Subcutaneous adipose tissue (tissue), 4 donors: ENCODE data around the gene WIZ. TPM values are rescaled to one million over a fixed set of nuclear protein-coding genes. Genes with fewer than 3 reads are reported as not detected.

Experiments
- total RNA-seq, 4 donors: library from RNA; depleted of rRNA; stranded (reverse); fragments of >200 nt; gene quantifications; one replicate each; pipeline ENCODE4 v1.1.0, GENCODE V29; 2016
- TF ChIP-seq, protein P1 (sequence below): fragments of 450-650 bp; IDR thresholded peaks from one replicate; pipeline ENCODE4 v1.5.1; 2016; ENCODE audit warnings: low read depth, mild to moderate bottlenecking, control low read depth, antibody characterized with exemption, moderate library complexity

Gene WIZ
- total RNA-seq, 4 donors from 2014 or later, result 14.8 to 48.2 (median 20.0) TPM

DNA sequence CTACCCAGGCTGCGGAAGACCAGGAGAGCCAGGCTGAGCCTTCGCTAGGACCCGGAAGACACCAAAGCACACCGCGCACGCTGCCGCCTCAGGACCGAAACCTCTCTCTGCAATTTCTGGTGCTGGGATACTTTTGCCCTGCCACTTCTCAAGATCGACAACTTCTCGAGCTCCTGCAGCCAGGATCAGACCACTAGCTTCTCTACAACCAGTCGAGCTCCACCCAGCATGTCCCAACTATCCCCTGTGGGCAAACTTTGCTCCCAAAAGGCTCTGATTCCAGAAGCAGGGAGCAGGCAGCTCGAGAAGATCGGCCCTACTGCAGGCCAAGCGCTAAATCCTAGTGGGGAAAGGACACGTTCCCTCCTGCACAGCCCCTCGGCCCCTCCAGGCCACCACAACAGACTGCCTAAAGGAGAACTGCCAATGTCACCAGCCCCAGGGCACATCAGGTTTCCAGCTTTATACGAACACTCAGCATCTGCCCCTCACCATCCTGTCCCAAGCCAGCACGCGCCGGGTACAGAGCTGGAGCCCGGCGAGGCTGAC is 71.1 kb downstream of the WIZ start:
- TF ChIP-seq, protein P1, sequence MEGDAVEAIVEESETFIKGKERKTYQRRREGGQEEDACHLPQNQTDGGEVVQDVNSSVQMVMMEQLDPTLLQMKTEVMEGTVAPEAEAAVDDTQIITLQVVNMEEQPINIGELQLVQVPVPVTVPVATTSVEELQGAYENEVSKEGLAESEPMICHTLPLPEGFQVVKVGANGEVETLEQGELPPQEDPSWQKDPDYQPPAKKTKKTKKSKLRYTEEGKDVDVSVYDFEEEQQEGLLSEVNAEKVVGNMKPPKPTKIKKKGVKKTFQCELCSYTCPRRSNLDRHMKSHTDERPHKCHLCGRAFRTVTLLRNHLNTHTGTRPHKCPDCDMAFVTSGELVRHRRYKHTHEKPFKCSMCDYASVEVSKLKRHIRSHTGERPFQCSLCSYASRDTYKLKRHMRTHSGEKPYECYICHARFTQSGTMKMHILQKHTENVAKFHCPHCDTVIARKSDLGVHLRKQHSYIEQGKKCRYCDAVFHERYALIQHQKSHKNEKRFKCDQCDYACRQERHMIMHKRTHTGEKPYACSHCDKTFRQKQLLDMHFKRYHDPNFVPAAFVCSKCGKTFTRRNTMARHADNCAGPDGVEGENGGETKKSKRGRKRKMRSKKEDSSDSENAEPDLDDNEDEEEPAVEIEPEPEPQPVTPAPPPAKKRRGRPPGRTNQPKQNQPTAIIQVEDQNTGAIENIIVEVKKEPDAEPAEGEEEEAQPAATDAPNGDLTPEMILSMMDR, result no peak

DNA sequence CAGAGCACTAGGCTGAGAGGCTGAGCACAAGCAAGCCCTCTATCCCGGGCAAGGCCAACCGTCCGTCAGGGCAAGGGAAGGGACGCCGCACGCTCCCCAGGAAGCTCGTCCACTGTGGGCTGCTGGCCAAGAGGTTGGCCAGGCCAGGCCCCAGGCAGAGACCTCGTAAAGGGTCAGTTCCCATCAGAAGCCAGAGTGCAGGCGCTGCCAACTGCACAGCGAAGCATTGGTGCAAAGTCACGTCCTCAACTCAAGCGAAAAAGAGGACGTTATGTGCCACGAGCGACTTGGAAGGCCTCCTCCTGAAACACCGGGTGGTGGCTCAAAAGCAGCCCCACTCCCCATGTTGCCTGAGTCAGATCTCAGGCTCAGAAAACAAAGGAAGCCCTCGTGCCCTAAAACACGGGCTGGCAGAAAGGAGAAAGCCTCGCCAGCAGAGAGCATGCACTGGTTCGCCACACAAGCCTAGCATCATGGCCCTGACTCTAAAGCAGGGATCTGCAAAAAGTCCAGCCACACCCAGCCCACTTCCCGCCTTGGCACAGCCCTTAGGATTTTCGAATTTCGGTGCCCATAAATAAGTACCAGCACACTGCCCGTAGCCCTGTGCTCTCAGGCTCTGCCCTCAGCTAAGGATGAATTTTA is 74.8 kb downstream of the WIZ start:
- TF ChIP-seq, protein P1, result no peak

DNA sequence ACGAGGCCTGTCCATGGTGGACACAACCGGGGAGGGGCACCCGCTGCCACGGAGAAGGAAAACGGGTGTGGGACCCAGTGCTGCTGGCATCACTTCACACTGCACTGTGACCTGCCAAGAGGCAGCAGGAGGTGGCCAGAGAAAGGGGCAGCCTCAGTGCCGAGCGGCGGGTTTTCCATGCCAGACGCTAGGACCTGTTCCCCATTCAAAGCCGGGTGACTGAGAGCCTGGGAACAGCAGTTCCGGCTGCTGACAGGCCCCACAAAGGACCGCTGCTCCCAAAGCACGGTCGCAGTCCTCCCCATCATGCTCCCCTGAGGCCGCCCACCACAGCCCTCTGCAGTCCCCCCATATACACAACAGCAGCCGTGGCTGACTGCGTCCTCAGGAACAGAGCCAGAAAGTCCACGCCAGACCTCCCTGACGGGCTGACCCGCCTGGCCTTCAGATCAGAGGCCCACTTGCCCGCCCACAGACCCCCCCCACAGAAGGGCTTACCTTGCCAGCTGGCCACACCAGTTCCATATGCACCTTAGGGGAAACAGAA is 75.6 kb downstream of the WIZ start:
- TF ChIP-seq, protein P1, result no peak

DNA sequence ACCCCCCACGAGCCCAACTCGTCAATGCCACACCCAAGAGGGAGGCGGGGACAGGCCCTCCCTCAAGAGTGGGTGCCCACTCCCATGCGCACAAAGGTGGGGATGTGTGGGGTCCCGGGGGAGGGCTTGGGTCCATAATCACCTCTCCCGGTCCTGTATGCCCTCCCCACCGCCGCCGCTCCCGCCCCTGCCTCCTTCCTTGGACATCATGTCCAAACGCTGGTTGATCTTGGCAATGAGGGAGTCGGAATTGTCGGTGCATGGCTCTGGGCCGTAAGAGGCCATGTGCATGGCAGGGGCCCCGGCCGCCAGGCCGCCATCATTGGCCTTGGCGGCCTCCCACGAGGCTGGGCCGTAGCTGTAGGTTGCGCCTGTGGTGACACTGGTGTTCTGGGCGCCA is 76.1 kb downstream of the WIZ start:
- TF ChIP-seq, protein P1, result no peak

DNA sequence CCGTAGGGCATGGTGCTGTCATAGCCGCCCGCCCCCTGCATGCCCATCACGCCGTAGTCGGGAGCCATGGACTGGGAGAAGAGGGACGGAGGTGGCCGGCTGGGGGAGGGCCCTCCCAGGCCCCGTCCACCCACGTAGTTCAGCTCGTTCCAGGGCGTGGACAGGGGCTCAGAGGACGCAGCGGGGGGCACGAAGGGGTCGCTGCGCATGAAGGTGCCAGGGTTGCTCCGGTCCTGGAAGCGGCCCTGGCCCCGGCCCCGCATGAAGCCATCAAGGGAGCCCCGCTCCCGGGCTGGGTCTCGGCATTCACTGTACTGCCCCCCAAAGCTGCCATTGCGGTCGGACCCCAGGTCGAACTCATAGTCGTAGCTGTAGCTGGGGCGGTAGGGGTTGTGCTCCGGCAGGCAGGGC is 76.9 kb downstream of the WIZ start:
- TF ChIP-seq, protein P1, result no peak

DNA sequence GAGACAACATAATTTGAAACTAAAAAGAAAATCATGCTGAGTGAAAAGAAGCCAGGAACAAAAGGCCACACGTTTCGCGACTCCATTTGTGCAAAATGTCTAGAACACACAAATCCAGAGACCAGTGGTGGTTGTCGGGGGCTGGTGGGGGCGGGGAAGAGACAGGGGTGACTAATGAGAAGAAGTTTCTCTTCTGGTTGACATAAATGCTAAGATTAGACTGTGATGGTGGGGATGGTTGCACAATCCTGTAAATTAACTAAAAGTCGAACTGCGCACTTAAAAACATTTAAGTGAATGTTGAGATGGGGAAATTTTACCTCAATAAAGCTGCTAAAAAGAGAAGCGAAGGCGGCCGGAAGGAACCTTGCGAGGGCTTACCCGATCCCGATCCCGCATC is 77.3 kb downstream of the WIZ start:
- TF ChIP-seq, protein P1, result no peak

DNA sequence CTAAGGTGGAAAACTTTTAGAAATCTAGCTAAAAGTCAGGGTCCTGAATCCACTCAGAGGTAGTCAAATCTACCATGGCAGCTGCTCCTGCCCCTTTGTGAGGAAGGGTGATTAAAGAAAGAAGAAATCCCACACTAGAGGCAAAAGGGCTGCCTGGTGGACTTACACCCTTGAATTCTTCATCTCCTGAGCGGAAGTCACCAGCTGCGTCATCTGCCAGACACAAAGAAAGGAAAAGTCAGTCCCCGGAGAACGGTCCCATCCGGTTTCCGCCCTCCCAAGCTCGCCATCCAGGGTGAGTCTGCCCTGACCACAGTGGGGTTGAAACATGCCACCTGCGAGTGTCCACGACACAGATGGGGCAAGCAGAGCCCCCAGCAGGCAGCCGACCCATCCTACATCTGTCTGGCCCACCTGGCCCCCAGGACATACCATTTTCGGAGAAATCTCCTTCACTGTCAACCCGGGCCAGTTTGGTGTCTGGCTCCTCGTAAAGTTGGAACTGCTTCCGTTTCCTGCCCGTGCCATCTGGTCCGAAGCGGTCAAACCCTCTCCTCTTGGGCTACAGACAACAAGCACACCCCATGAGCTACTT is 77.9 kb downstream of the WIZ start:
- TF ChIP-seq, protein P1, result no peak
